Measurements from ENCODE around the gene RMI2.

The RMI2 gene

DNA sequence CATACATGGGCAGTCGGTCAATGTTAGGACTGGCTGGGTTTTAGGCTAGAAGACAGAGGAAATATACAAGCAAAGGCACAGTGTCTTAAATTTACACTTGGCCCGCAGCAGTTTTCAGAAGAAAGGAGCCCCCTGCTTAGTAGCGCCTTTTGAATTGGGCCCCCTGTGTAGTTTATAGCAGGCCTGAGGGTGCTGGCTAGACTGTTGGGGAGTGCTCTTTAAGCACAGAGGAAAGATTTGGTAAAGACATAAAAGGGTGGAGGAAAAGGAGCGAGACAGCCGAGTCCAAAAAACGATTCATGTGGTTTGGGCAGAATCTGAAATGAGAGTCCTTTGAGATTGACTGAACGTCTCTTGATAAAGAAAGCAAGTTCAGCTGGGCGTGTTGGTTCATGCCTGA is 10.6 kb downstream of the RMI2 start (continued):
- no peak for TF ChIP-seq ISL1 (CRISPR knock-in tag; IDR thresholded peaks at IDR 0.05)
- TF ChIP-seq PPARA (CRISPR knock-in tag; IDR thresholded peaks at IDR 0.05; ENCODE audit: borderline replicate concordance), result no peak

DNA sequence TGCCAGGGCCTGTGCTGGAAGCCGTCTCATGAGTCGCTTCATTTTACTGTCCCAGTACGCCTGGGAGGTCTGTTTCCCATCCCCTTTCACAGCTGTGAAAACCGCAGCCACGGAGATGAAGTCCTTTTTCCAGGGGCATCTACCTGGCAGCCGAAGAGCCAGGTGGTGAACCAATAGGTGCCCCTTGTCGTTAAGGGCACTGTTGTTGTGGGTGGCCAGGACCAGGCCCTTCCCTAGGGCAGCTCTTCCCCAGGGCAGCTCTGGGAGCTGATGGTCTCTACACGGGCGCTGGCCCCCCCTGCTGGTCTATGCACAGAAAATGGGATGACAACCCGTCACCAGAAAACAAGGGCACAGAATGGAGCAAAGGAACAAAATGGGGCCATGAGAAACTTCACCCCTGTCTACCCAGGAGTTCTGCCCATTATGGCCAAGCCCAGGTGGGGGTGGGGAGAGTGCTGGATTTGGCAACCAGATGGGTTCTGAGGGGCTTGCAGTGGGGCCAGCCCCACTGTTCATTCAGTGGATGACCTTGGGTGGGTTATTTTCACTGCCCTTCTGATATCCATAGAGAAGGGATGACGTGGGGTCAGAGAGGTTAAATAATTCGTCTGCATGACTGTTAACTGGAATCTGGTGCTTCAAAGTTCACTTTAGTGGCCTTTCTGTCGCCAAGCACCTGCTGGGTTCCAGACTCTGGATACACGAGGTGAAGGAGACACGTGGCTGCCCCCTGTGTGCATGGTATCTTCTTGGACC is 11.5 kb downstream of the RMI2 start:
- no peak for TF ChIP-seq ZNF565 (CRISPR knock-in tag; conservative IDR thresholded peaks at IDR 0.05; ENCODE audit: low read depth)
- no peak for TF ChIP-seq ARNTL (CRISPR knock-in tag; IDR thresholded peaks at IDR 0.05; ENCODE audit: borderline replicate concordance, low read depth)
- TF ChIP-seq ZFP3 (CRISPR knock-in tag; IDR thresholded peaks at IDR 0.05), result no peak
- TF ChIP-seq, protein P1, sequence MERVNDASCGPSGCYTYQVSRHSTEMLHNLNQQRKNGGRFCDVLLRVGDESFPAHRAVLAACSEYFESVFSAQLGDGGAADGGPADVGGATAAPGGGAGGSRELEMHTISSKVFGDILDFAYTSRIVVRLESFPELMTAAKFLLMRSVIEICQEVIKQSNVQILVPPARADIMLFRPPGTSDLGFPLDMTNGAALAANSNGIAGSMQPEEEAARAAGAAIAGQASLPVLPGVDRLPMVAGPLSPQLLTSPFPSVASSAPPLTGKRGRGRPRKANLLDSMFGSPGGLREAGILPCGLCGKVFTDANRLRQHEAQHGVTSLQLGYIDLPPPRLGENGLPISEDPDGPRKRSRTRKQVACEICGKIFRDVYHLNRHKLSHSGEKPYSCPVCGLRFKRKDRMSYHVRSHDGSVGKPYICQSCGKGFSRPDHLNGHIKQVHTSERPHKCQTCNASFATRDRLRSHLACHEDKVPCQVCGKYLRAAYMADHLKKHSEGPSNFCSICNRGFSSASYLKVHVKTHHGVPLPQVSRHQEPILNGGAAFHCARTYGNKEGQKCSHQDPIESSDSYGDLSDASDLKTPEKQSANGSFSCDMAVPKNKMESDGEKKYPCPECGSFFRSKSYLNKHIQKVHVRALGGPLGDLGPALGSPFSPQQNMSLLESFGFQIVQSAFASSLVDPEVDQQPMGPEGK (CRISPR knock-in tag; IDR thresholded peaks at IDR 0.05; ENCODE audit: borderline replicate concordance), result no peak
- no peak for TF ChIP-seq RARB (CRISPR knock-in tag; IDR thresholded peaks at IDR 0.05)
- TF ChIP-seq, protein P2, sequence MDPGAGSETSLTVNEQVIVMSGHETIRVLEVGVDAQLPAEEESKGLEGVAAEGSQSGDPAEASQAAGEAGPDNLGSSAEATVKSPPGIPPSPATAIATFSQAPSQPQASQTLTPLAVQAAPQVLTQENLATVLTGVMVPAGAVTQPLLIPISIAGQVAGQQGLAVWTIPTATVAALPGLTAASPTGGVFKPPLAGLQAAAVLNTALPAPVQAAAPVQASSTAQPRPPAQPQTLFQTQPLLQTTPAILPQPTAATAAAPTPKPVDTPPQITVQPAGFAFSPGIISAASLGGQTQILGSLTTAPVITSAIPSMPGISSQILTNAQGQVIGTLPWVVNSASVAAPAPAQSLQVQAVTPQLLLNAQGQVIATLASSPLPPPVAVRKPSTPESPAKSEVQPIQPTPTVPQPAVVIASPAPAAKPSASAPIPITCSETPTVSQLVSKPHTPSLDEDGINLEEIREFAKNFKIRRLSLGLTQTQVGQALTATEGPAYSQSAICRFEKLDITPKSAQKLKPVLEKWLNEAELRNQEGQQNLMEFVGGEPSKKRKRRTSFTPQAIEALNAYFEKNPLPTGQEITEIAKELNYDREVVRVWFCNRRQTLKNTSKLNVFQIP (CRISPR knock-in tag; IDR thresholded peaks at IDR 0.05; ENCODE audit: borderline replicate concordance, low read depth), result no peak
- TF ChIP-seq ZC3H10 (CRISPR knock-in tag; IDR thresholded peaks at IDR 0.05), result no peak
- TF ChIP-seq, protein P3, sequence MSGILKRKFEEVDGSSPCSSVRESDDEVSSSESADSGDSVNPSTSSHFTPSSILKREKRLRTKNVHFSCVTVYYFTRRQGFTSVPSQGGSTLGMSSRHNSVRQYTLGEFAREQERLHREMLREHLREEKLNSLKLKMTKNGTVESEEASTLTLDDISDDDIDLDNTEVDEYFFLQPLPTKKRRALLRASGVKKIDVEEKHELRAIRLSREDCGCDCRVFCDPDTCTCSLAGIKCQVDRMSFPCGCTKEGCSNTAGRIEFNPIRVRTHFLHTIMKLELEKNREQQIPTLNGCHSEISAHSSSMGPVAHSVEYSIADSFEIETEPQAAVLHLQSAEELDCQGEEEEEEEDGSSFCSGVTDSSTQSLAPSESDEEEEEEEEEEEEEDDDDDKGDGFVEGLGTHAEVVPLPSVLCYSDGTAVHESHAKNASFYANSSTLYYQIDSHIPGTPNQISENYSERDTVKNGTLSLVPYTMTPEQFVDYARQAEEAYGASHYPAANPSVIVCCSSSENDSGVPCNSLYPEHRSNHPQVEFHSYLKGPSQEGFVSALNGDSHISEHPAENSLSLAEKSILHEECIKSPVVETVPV (CRISPR knock-in tag; IDR thresholded peaks at IDR 0.05), result no peak
- TF ChIP-seq ZNF70 (CRISPR knock-in tag; IDR thresholded peaks at IDR 0.05), result no peak
- TF ChIP-seq OSR1 (CRISPR knock-in tag; IDR thresholded peaks at IDR 0.05), result no peak
- TF ChIP-seq ESRRG (CRISPR knock-in tag; IDR thresholded peaks at IDR 0.05), result no peak
- peak; percentile 82 for ATAC-seq

DNA sequence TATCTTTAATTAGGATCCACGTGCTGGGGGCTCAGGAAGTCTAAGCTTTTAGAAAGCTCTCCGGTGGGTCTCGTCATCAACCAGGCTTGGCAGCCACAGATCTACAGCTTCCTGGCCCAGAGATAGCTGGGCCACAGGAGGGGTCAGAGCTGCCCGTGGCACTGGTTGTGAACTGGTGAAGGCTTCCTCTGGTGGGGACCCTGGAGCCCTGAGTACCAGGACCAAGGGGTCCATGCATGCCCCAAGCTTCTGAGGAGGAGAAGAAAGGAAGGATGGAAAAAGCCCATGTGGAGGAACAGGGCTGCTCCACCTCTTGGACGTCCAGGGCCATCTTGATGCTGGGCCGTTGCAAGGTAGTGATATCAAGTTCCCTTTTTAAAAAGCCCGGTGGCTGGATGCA is 13.3 kb downstream of the RMI2 start:
- no peak for ATAC-seq
- TF ChIP-seq OSR1 (CRISPR knock-in tag; IDR thresholded peaks at IDR 0.05) (no peak), PPARA (CRISPR knock-in tag; IDR thresholded peaks at IDR 0.05; ENCODE audit: borderline replicate concordance) (no peak), ZFP3 (CRISPR knock-in tag; IDR thresholded peaks at IDR 0.05) (no peak), ZC3H10 (CRISPR knock-in tag; IDR thresholded peaks at IDR 0.05) (no peak), RARB (CRISPR knock-in tag; IDR thresholded peaks at IDR 0.05) (no peak)
- TF ChIP-seq, protein P4, sequence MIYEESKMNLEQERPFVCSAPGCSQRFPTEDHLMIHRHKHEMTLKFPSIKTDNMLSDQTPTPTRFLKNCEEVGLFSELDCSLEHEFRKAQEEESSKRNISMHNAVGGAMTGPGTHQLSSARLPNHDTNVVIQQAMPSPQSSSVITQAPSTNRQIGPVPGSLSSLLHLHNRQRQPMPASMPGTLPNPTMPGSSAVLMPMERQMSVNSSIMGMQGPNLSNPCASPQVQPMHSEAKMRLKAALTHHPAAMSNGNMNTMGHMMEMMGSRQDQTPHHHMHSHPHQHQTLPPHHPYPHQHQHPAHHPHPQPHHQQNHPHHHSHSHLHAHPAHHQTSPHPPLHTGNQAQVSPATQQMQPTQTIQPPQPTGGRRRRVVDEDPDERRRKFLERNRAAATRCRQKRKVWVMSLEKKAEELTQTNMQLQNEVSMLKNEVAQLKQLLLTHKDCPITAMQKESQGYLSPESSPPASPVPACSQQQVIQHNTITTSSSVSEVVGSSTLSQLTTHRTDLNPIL (CRISPR knock-in tag; IDR thresholded peaks at IDR 0.05; ENCODE audit: low read depth), result no peak

DNA sequence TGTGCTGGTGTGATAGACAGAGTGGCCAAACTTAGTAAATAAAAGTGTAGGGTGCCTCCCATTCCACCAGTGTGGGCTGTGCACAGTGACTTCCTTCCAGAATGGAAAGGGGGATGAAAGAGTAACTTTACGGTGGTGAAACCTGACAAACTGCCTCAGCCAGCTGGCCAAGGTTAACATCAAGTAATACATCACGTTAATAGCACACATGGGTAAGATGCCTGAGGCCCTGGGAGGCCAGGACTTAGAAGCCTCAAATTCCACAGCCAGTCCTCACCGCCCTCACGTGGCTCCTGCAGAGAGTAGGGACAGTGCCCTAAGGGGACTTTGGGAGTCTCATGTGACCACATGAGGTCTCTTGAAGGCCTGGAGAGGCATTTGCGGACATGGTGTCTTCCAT is 14.1 kb downstream of the RMI2 start:
- no peak for TF ChIP-seq GLIS3 (CRISPR knock-in tag; IDR thresholded peaks at IDR 0.05)
- TF ChIP-seq, protein P5, sequence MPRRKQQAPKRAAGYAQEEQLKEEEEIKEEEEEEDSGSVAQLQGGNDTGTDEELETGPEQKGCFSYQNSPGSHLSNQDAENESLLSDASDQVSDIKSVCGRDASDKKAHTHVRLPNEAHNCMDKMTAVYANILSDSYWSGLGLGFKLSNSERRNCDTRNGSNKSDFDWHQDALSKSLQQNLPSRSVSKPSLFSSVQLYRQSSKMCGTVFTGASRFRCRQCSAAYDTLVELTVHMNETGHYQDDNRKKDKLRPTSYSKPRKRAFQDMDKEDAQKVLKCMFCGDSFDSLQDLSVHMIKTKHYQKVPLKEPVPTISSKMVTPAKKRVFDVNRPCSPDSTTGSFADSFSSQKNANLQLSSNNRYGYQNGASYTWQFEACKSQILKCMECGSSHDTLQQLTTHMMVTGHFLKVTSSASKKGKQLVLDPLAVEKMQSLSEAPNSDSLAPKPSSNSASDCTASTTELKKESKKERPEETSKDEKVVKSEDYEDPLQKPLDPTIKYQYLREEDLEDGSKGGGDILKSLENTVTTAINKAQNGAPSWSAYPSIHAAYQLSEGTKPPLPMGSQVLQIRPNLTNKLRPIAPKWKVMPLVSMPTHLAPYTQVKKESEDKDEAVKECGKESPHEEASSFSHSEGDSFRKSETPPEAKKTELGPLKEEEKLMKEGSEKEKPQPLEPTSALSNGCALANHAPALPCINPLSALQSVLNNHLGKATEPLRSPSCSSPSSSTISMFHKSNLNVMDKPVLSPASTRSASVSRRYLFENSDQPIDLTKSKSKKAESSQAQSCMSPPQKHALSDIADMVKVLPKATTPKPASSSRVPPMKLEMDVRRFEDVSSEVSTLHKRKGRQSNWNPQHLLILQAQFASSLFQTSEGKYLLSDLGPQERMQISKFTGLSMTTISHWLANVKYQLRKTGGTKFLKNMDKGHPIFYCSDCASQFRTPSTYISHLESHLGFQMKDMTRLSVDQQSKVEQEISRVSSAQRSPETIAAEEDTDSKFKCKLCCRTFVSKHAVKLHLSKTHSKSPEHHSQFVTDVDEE (CRISPR knock-in tag; IDR thresholded peaks at IDR 0.05), result no peak
- no peak for TF ChIP-seq ARNTL (CRISPR knock-in tag; IDR thresholded peaks at IDR 0.05; ENCODE audit: borderline replicate concordance, low read depth)
- TF ChIP-seq BACH2 (CRISPR knock-in tag; IDR thresholded peaks at IDR 0.05; ENCODE audit: borderline replicate concordance), result no peak
- no peak for TF ChIP-seq ZC3H10 (CRISPR knock-in tag; IDR thresholded peaks at IDR 0.05)
- no peak for TF ChIP-seq ZNF70 (CRISPR knock-in tag; IDR thresholded peaks at IDR 0.05)
- TF ChIP-seq ISL1 (CRISPR knock-in tag; IDR thresholded peaks at IDR 0.05), result no peak
- TF ChIP-seq ZNF8 (CRISPR knock-in tag; IDR thresholded peaks at IDR 0.05), result no peak
- TF ChIP-seq CSDC2 (CRISPR knock-in tag; IDR thresholded peaks at IDR 0.05), result no peak
- TF ChIP-seq, protein P2 (CRISPR knock-in tag; IDR thresholded peaks at IDR 0.05; ENCODE audit: borderline replicate concordance, low read depth), result no peak
- no peak for TF ChIP-seq RARB (CRISPR knock-in tag; IDR thresholded peaks at IDR 0.05)
- no peak for TF ChIP-seq ZNF565 (CRISPR knock-in tag; conservative IDR thresholded peaks at IDR 0.05; ENCODE audit: low read depth)
- no peak for TF ChIP-seq ESRRG (CRISPR knock-in tag; IDR thresholded peaks at IDR 0.05)
- no peak for ATAC-seq

All from SK-N-SH treated with all-trans-retinoic acid at 6 μM for 48 hours (cell line).